ENCODE data around the gene LGALS3BP. TPM values are rescaled to one million over a fixed set of nuclear protein-coding genes. Genes with fewer than 3 reads are reported as not detected.

LGALS3BP gene
- total and polyA plus RNA-seq, 2 experiments from 2014 or later: 15.1 to 36.5 TPM

- TF ChIP-seq CTCF (conservative IDR thresholded peaks at IDR 0.05; ENCODE audit: low read depth in 2 of 2) (no peak), NANOG (IDR thresholded peaks at IDR 0.05; ENCODE audit: borderline replicate concordance) (no peak)
Measured at GRCh38 chr17:78935419-78936323, 44.1 kb downstream of the LGALS3BP start (continued).

- TF ChIP-seq ZNF331 (CRISPR knock-in tag; IDR thresholded peaks at IDR 0.05; ENCODE audit: low read depth) (no peak), POLR2AphosphoS5 (IDR thresholded peaks at IDR 0.05; ENCODE audit: low read depth) (no peak), EZH2phosphoT487 (IDR thresholded peaks at IDR 0.05; ENCODE audit: unreplicated experiment) (no peak), ZNF462 (CRISPR knock-in tag; IDR thresholded peaks at IDR 0.05) (no peak)
- TF ChIP-seq, protein P1, sequence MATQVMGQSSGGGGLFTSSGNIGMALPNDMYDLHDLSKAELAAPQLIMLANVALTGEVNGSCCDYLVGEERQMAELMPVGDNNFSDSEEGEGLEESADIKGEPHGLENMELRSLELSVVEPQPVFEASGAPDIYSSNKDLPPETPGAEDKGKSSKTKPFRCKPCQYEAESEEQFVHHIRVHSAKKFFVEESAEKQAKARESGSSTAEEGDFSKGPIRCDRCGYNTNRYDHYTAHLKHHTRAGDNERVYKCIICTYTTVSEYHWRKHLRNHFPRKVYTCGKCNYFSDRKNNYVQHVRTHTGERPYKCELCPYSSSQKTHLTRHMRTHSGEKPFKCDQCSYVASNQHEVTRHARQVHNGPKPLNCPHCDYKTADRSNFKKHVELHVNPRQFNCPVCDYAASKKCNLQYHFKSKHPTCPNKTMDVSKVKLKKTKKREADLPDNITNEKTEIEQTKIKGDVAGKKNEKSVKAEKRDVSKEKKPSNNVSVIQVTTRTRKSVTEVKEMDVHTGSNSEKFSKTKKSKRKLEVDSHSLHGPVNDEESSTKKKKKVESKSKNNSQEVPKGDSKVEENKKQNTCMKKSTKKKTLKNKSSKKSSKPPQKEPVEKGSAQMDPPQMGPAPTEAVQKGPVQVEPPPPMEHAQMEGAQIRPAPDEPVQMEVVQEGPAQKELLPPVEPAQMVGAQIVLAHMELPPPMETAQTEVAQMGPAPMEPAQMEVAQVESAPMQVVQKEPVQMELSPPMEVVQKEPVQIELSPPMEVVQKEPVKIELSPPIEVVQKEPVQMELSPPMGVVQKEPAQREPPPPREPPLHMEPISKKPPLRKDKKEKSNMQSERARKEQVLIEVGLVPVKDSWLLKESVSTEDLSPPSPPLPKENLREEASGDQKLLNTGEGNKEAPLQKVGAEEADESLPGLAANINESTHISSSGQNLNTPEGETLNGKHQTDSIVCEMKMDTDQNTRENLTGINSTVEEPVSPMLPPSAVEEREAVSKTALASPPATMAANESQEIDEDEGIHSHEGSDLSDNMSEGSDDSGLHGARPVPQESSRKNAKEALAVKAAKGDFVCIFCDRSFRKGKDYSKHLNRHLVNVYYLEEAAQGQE (IDR thresholded peaks at IDR 0.05; ENCODE audit: unreplicated experiment): no peak
- H3K36me3 ChIP-seq (ENCODE audit: insufficient read depth): no peaks in the 10 kb centered on the region
- H3K27me3 Mint-ChIP-seq (ENCODE audit: insufficient read depth, low read depth, poor library complexity): peaks cover 10% of the 10 kb centered on the region
Measured at GRCh38 chr17:78934681-78935418, 44.9 kb downstream of the LGALS3BP start.

More at GRCh38 chr17:78934681-78935418, 44.9 kb downstream of the LGALS3BP start:
- Mint-ChIP-seq H3K9me3 (no peaks in the 10 kb centered on the region), H3K4me1 (peaks cover 14% of the 10 kb centered on the region; the same call in 2 of the 3 replicates), H3K4me3 (no peak overlapping the region), H3K36me3 (ENCODE audit: low read depth) (no peaks in the 10 kb centered on the region), H3K27ac (no peak overlapping the region; the same call in 1 of the 2 replicates)
- no peak for DNase-seq (ENCODE audit: low spot score)
- Histone ChIP-seq H3K9me2 (ENCODE audit: insufficient read depth) (no peaks in the 10 kb centered on the region), H3F3A (replicated peaks; ENCODE audit: low read depth) (no peaks in the 10 kb centered on the region), H3K27ac (ENCODE audit: low read depth) (no peak overlapping the region), H4K20me1 (replicated peaks; ENCODE audit: insufficient read depth) (no peaks in the 10 kb centered on the region), H3K79me2 (replicated peaks; ENCODE audit: insufficient read depth) (no peaks in the 10 kb centered on the region), H2AFZ (peak overlapping the region; percentile 72; the same call in 1 of the 2 replicates), H3K4me2 (no peak overlapping the region), H3K4me3 (no peak overlapping the region), H3K4me1 (ENCODE audit: insufficient read depth) (peaks cover 3% of the 10 kb centered on the region; the same call in 1 of the 2 replicates), H3K27me3 (ENCODE audit: insufficient read depth) (no peaks in the 10 kb centered on the region)
- no peak for ATAC-seq

Data from GM23338 (cell line).